Thyroid gland (tissue), 4 donors: ENCODE measurements around the gene FRMD8.

Experiments used
- POLR2A ChIP-seq, 2 donors: fragments of 450-650 bp; IDR thresholded peaks; one replicate each; pipeline ENCODE4 v1.6.1; 2017; ENCODE audit warnings: antibody characterized with exemption in 2 of 2, mild to moderate bottlenecking in 2 of 2, moderate library complexity in 1 of 2
- TF ChIP-seq, protein P1 (sequence below), 6 experiments: fragments of 200-600 bp in 3 of 6; fragments of 450-650 bp in 3 of 6; sonication (generic) in 3 of 6; IDR thresholded peaks; one replicate each; pipeline ENCODE4 v1.5.1; 2016 to 2019; ENCODE audit warnings: antibody characterized with exemption in 6 of 6, mild to moderate bottlenecking in 2 of 6, inconsistent platforms in 1 of 6, moderate library complexity in 1 of 6

DNA sequence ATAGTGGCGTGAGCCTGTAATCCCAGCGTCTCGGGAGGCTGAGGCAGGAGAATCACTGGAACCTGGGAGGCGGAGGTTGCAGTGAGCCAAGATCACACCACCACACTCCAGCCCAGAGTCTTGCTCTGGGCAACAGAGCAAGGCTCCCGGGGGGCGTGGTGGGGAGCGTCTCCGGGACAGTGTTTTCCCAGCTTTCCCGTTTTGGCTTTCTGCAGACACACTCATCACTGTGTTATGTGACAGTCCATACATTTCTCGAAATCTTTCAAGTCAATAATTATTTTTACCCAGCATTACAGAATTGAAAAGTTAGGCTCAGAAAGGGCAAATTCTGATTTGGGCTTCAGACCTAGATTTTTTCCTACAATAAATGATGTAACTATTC is 67.9 kb downstream of the FRMD8 start:
- TF ChIP-seq POLR2A (IDR thresholded peaks at IDR 0.05), result no peak
- TF ChIP-seq, protein P1, sequence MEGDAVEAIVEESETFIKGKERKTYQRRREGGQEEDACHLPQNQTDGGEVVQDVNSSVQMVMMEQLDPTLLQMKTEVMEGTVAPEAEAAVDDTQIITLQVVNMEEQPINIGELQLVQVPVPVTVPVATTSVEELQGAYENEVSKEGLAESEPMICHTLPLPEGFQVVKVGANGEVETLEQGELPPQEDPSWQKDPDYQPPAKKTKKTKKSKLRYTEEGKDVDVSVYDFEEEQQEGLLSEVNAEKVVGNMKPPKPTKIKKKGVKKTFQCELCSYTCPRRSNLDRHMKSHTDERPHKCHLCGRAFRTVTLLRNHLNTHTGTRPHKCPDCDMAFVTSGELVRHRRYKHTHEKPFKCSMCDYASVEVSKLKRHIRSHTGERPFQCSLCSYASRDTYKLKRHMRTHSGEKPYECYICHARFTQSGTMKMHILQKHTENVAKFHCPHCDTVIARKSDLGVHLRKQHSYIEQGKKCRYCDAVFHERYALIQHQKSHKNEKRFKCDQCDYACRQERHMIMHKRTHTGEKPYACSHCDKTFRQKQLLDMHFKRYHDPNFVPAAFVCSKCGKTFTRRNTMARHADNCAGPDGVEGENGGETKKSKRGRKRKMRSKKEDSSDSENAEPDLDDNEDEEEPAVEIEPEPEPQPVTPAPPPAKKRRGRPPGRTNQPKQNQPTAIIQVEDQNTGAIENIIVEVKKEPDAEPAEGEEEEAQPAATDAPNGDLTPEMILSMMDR (IDR thresholded peaks at IDR 0.05), result no peak
